MM.1S (cell line): ENCODE data around the gene B4GALT6.

ENCODE experiments used
- DNase-seq: peaks from one replicate; pipeline ENCODE4 v3.0.0-alpha.2; 2015
- H2AFZ ChIP-seq: fragments of 300-600 bp; sonication (generic); 2 replicates; pipeline ENCODE4 v1.6.0; 2016; ENCODE audit warnings: antibody characterized with exemption, low read length
- H3F3A ChIP-seq: fragments of 300-600 bp; sonication (generic); 2 replicates; pipeline ENCODE4 v1.6.1; 2016; ENCODE audit warnings: mild to moderate bottlenecking, antibody characterized with exemption, low read length, moderate library complexity, mixed read lengths; ENCODE audit not compliant: insufficient read depth
- H3K27ac ChIP-seq: fragments of 300-600 bp; sonication (generic); 2 replicates; pipeline ENCODE4 v1.5.1; 2016; ENCODE audit warnings: mild to moderate bottlenecking, low read length
- H3K27me3 ChIP-seq: fragments of 300-600 bp; sonication (generic); replicated peaks from 2 replicates; pipeline ENCODE4 v1.6.0; 2016; ENCODE audit warnings: low read length; ENCODE audit not compliant: insufficient read depth
- H3K36me3 ChIP-seq: fragments of 300-600 bp; sonication (generic); replicated peaks from 2 replicates; pipeline ENCODE4 v1.6.1; 2016; ENCODE audit warnings: mild to moderate bottlenecking, low read length, mixed read lengths; ENCODE audit not compliant: insufficient read depth
- H3K4me1 ChIP-seq: fragments of 300-600 bp; sonication (generic); 2 replicates; pipeline ENCODE4 v1.6.1; 2016; ENCODE audit warnings: low read length, mixed read lengths
- H3K4me2 ChIP-seq: fragments of 300-600 bp; sonication (generic); 2 replicates; pipeline ENCODE4 v1.6.0; 2016; ENCODE audit warnings: low read depth, low read length
- H3K4me3 ChIP-seq: fragments of 300-600 bp; sonication (generic); 2 replicates; pipeline ENCODE4 v1.5.1; 2016; ENCODE audit warnings: low read length, mixed read lengths
- H3K79me2 ChIP-seq: fragments of 300-600 bp; sonication (generic); 2 replicates; pipeline ENCODE4 v1.6.1; 2016; ENCODE audit warnings: mixed run types, low read length, mixed read lengths
- H3K9ac ChIP-seq: fragments of 300-600 bp; sonication (generic); 2 replicates; pipeline ENCODE4 v1.6.1; 2016; ENCODE audit warnings: low read length, mixed read lengths
- H3K9me2 ChIP-seq: fragments of 300-600 bp; sonication (generic); replicated peaks from 2 replicates; pipeline ENCODE4 v1.6.1; 2016; ENCODE audit warnings: mild to moderate bottlenecking, low read length, mixed read lengths; ENCODE audit not compliant: insufficient read depth
- H3K9me3 ChIP-seq: fragments of 300-600 bp; sonication (generic); replicated peaks from 2 replicates; pipeline ENCODE4 v1.6.1; 2016; ENCODE audit warnings: mild to moderate bottlenecking, low read length, mixed read lengths; ENCODE audit not compliant: insufficient read depth
- H4K20me1 ChIP-seq: fragments of 300-600 bp; sonication (generic); 2 replicates; pipeline ENCODE4 v1.6.1; 2016; ENCODE audit warnings: mild to moderate bottlenecking, low read length, moderate library complexity, mixed read lengths; ENCODE audit not compliant: insufficient read depth
- EZH2 ChIP-seq: fragments of 300-600 bp; sonication (generic); optimal IDR thresholded peaks from 2 replicates; pipeline ENCODE3; 2017; ENCODE audit warnings: low read depth, mild to moderate bottlenecking, antibody characterized with exemption, low read length, mixed read lengths
- EZH2phosphoT487 ChIP-seq: fragments of 300-600 bp; sonication (generic); IDR thresholded peaks from 2 replicates; pipeline ENCODE4 v1.6.1; 2018; ENCODE audit warnings: antibody characterized with exemption, low read length
- TF ChIP-seq, protein P1 (sequence below): fragments of 300-600 bp; sonication (generic); IDR thresholded peaks from 2 replicates; pipeline ENCODE4 v1.5.1; 2016; ENCODE audit warnings: antibody characterized with exemption, low read length, mixed read lengths

Gene B4GALT6

GRCh38 chr18:31659576-31660177, 24.7 kb downstream of the B4GALT6 start:
- Histone ChIP-seq H3K4me3 (peak overlapping the region; percentile 49), H2AFZ (peak overlapping the region; percentile 48), H4K20me1 (no peaks in the 10 kb centered on the region), H3K9ac (peak overlapping the region; percentile 10; the same call in 1 of the 2 replicates), H3K36me3 (no peaks in the 10 kb centered on the region), H3K4me1 (peaks cover 18% of the 10 kb centered on the region), H3K79me2 (no peaks in the 10 kb centered on the region), H3K4me2 (peak overlapping the region; percentile 84), H3K9me3 (no peaks in the 10 kb centered on the region), H3K27me3 (no peaks in the 10 kb centered on the region), H3F3A (peaks cover 24% of the 10 kb centered on the region), H3K9me2 (no peaks in the 10 kb centered on the region), H3K27ac (peak overlapping the region; percentile 88)
- DNase-seq: no peak
- no peak for TF ChIP-seq EZH2
- TF ChIP-seq EZH2phosphoT487: no peak
- TF ChIP-seq, protein P1, sequence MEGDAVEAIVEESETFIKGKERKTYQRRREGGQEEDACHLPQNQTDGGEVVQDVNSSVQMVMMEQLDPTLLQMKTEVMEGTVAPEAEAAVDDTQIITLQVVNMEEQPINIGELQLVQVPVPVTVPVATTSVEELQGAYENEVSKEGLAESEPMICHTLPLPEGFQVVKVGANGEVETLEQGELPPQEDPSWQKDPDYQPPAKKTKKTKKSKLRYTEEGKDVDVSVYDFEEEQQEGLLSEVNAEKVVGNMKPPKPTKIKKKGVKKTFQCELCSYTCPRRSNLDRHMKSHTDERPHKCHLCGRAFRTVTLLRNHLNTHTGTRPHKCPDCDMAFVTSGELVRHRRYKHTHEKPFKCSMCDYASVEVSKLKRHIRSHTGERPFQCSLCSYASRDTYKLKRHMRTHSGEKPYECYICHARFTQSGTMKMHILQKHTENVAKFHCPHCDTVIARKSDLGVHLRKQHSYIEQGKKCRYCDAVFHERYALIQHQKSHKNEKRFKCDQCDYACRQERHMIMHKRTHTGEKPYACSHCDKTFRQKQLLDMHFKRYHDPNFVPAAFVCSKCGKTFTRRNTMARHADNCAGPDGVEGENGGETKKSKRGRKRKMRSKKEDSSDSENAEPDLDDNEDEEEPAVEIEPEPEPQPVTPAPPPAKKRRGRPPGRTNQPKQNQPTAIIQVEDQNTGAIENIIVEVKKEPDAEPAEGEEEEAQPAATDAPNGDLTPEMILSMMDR: no peak

DNA sequence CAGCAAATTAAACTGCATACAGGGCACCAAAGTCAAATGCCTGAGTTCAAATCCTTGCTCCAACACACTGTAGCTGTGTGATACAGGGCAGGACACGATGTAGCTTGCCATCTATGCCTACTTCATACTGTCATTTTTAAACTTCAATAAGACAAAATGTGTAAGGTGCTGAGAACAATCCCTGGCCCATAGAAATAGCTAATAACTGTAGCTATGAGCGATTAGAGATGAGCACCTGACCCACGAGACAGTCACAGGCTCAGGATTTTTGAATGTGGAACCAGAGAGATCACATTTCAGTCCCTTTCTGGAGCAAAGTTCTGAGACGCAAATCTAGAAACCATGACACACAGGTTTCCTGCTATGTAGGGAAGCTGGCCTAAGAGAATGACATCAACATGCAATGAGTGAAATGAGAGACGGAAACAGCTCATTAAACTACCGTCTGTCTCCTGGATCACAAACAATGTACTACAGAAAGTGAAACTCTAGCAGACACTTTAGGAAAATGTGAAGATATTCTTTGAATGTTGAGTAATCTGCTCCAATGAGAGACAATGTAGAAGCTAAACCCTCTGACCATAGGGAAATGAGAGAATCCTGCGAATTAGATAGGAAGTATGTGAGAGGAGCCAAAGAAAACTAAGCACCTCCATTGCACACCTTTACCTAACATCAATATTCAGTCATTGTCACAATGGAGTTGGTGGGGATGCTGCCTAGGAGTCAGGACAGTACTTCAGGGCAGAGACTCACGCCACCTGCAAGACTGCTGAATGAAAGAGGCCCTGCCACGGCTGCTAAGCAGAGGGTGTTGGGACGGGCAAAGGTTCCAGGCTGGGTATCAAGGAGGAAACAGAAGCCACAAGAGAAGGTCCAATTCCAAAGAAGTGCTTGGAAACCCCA, 25.5 kb downstream of the B4GALT6 start:
- no peaks in the 10 kb centered on the region for H3K9me2 ChIP-seq
- DNase-seq: peak; percentile 77
- H2AFZ ChIP-seq: peak overlapping the region; percentile 48
- H3K9ac ChIP-seq: peak overlapping the region; percentile 54
- H3K9me3 ChIP-seq: no peaks in the 10 kb centered on the region
- H3K4me3 ChIP-seq: peak overlapping the region; percentile 49
- no peaks in the 10 kb centered on the region for H4K20me1 ChIP-seq
- no peaks in the 10 kb centered on the region for H3K27me3 ChIP-seq
- H3K4me2 ChIP-seq: peak overlapping the region; percentile 84
- H3K79me2 ChIP-seq: no peaks in the 10 kb centered on the region
- peaks cover 18% of the 10 kb centered on the region for H3K4me1 ChIP-seq
- H3K27ac ChIP-seq: peak overlapping the region; percentile 88
- TF ChIP-seq EZH2phosphoT487: no peak
- TF ChIP-seq, protein P1: no peak
- TF ChIP-seq EZH2: no peak
- H3K36me3 ChIP-seq: no peaks in the 10 kb centered on the region
- H3F3A ChIP-seq: peaks cover 24% of the 10 kb centered on the region

DNA sequence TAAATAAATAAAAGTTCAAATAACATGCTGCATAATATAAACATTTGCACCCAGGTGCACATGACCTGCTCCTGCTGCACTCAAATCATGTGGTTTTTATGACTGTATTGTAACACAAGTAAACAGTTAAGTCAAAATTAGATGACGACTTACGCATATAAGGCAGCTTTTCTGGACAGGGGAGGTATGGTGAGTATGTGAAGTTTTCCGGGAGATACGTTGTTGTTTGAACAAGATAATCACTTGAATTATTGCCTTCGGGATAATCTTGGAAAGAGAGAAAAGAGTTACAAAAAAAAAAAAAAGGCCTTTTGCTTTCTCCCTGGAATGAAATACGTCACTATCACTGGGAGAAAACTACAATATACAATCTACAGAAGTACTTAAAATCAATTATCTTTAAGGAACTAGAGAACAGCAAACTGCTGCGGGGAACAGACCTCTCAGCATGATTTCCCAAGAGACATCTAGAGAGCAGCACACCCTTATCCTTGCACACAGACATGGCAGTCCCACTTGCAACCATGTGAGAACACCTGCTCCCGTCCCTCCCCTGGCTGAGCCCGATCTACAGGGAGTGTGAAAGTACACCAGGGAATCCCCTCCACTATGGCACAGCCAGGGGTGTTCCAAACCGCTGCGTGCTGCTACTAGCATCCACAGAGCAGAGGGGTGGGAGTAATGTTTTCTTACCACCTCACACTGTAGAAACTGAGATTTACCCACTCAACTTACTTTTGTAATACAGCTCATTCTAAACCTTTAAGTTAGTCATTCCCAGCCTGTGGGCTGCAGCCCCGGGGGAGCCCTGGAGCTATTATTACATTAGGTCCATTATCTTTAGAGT, 26.3 kb downstream of the B4GALT6 start:
- Histone ChIP-seq H3K4me3 (peak overlapping the region; percentile 49), H3K27me3 (no peaks in the 10 kb centered on the region), H3K4me1 (peaks cover 18% of the 10 kb centered on the region), H3K27ac (peak overlapping the region; percentile 88), H3K79me2 (no peaks in the 10 kb centered on the region), H3K36me3 (no peaks in the 10 kb centered on the region), H3K4me2 (peak overlapping the region; percentile 84), H3F3A (peaks cover 24% of the 10 kb centered on the region), H3K9ac (peak overlapping the region; percentile 54), H2AFZ (peak overlapping the region; percentile 48), H3K9me3 (no peaks in the 10 kb centered on the region), H3K9me2 (no peaks in the 10 kb centered on the region), H4K20me1 (no peaks in the 10 kb centered on the region)
- TF ChIP-seq, protein P1: no peak
- TF ChIP-seq EZH2 (no peak), EZH2phosphoT487 (no peak)
- peak; percentile 38 for DNase-seq
